Peyer's patch (tissue), 4 donors: Measurements from ENCODE around the gene MTUS2.

Experiments
- CTCF ChIP-seq, 6 experiments: fragments of 450-650 bp in 4 of 6; fragments of 200-600 bp in 2 of 6; sonication (generic) in 1 of 6; IDR thresholded peaks; one replicate each; pipeline ENCODE4 v1.5.1; 2017 to 2019; ENCODE audit warnings: antibody characterized with exemption in 6 of 6, mild to moderate bottlenecking in 3 of 6, moderate library complexity in 1 of 6
- POLR2A ChIP-seq, 2 donors: fragments of 450-650 bp; IDR thresholded peaks; one replicate each; pipeline ENCODE4 v1.5.1; 2017; ENCODE audit warnings: antibody characterized with exemption in 2 of 2, mild to moderate bottlenecking in 2 of 2, moderate library complexity in 2 of 2

- TF ChIP-seq CTCF (IDR thresholded peaks at IDR 0.05) (no peak), POLR2A (IDR thresholded peaks at IDR 0.05) (no peak)
Observed at GRCh38 chr13:28958018-28958417, 137.9 kb downstream of the MTUS2 start.
